ENCODE measurements around the gene PLAAT1. TPM values are rescaled to one million over a fixed set of nuclear protein-coding genes. Genes with fewer than 3 reads are reported as not detected.

PLAAT1 gene
- total RNA-seq, 2 experiments from 2014 or later: not detected

DNA sequence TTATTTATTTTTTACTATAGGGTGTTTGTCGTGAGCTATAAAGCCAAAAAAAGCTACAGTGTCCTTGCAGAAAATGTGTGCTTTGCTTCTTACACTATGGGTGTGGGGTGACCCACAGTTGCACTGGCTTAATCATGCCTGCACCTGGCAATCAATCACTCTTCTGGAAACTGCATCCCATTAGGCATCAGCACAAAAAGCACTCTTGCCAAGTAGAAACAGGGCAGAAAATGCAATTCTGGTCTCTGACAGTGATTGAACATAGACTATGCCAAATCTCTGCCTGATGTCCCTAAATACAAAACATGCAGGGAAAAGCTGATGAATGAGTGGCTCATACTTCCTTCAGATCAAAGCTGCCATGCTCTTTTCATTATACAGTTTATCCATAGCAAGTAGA lies 30.4 kb upstream of the PLAAT1 start:
- ChIA-PET POLR2A (no interaction called here), CTCF (no interaction called here)
- DNase-seq: no peak
- H3K9me3 Mint-ChIP-seq: no peaks in the 10 kb centered on the region
- TF ChIP-seq, protein P1, sequence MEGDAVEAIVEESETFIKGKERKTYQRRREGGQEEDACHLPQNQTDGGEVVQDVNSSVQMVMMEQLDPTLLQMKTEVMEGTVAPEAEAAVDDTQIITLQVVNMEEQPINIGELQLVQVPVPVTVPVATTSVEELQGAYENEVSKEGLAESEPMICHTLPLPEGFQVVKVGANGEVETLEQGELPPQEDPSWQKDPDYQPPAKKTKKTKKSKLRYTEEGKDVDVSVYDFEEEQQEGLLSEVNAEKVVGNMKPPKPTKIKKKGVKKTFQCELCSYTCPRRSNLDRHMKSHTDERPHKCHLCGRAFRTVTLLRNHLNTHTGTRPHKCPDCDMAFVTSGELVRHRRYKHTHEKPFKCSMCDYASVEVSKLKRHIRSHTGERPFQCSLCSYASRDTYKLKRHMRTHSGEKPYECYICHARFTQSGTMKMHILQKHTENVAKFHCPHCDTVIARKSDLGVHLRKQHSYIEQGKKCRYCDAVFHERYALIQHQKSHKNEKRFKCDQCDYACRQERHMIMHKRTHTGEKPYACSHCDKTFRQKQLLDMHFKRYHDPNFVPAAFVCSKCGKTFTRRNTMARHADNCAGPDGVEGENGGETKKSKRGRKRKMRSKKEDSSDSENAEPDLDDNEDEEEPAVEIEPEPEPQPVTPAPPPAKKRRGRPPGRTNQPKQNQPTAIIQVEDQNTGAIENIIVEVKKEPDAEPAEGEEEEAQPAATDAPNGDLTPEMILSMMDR (IDR thresholded peaks at IDR 0.05): no peak
- H3K4me3 Mint-ChIP-seq: no peak overlapping the region
- H3K27ac Mint-ChIP-seq: no peak overlapping the region
- intact Hi-C loops (cut with micrococcal nuclease): no loop called here
- H3K4me1 Mint-ChIP-seq (ENCODE audit: low read depth): no peaks in the 10 kb centered on the region
- H3K36me3 Mint-ChIP-seq (ENCODE audit: low read depth): no peaks in the 10 kb centered on the region
- peaks cover 2% of the 10 kb centered on the region for H3K27me3 Mint-ChIP-seq
- ATAC-seq: no peak

DNA sequence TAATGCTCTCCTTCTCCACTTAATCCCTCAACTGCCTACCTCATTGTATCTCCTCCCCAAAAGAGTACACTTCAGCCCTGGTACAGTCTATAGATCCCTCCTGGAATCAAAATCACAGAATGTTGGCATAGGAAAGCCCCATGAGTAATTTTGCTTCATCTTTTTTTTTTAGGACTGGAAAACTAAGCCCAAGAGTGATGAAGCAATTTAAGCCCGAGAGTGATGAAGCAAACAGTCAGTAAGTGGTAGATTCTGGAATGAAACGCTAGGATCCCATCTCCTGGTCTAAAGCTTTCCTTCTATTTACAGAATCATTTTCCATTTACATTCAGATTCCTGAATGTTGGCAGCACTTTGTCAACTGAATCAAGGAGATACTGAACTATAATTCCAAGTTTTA lies 29.8 kb upstream of the PLAAT1 start:
- CTCF ChIA-PET: no interaction called here
- ATAC-seq (no peak), DNase-seq (no peak)
- TF ChIP-seq, protein P1 (IDR thresholded peaks at IDR 0.05): no peak
- H3K27me3 Mint-ChIP-seq: peaks cover 2% of the 10 kb centered on the region
- POLR2A ChIA-PET: no interaction called here
- no peaks in the 10 kb centered on the region for H3K4me1 Mint-ChIP-seq (ENCODE audit: low read depth)
- H3K9me3 Mint-ChIP-seq: no peaks in the 10 kb centered on the region
- H3K36me3 Mint-ChIP-seq (ENCODE audit: low read depth): no peaks in the 10 kb centered on the region
- intact Hi-C loops (cut with micrococcal nuclease): no loop called here
- H3K27ac Mint-ChIP-seq: no peak overlapping the region
- no peak overlapping the region for H3K4me3 Mint-ChIP-seq

DNA sequence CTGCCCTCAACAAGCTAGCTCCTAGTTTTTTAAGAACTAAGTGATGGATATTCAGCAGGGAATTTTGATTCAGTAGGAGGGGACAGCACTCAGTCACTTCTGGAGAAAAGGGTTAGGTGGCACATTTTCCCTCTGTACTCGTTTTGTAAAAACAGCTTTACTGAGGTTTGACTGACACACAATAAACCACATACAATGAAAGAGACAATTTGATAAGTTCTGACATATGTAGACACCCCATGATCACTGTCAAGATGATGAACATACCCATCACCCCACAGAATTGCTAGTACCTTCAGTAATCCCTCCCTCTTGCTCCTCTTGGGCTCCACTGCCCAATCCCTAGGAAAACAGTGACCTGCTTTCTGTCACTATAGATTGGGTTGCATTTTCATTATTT lies 29.0 kb upstream of the PLAAT1 start:
- intact Hi-C loops (cut with micrococcal nuclease): no loop called here
- ChIA-PET CTCF (no interaction called here), POLR2A (no interaction called here)
- H3K36me3 Mint-ChIP-seq (ENCODE audit: low read depth): no peaks in the 10 kb centered on the region
- H3K4me1 Mint-ChIP-seq (ENCODE audit: low read depth): no peaks in the 10 kb centered on the region
- DNase-seq (no peak), ATAC-seq (no peak)
- no peak overlapping the region for H3K27ac Mint-ChIP-seq
- TF ChIP-seq, protein P1 (IDR thresholded peaks at IDR 0.05): no peak
- no peaks in the 10 kb centered on the region for H3K9me3 Mint-ChIP-seq
- no peak overlapping the region for H3K4me3 Mint-ChIP-seq
- peaks cover 2% of the 10 kb centered on the region for H3K27me3 Mint-ChIP-seq

DNA sequence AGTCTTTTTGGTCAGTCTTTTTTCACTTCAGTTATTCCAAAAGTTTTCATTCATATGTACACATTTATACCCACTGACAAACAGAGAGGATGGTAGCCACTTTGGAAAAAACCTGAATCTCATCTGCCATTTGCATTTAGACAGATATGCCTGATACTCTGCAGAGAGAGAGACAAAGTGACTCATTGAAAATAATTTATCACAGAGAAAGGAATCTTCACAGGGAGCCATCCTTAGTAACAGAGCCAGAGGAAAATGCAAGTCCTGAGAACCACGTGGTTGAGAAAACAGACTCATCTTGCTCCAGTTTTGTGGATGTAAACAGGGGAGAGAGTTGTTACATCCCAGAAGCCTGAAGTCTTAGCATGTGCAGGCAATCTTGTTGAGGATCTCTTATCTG lies 28.2 kb upstream of the PLAAT1 start:
- POLR2A ChIA-PET: no interaction called here
- intact Hi-C loops (cut with micrococcal nuclease): no loop called here
- no peaks in the 10 kb centered on the region for H3K4me1 Mint-ChIP-seq (ENCODE audit: low read depth)

DNA sequence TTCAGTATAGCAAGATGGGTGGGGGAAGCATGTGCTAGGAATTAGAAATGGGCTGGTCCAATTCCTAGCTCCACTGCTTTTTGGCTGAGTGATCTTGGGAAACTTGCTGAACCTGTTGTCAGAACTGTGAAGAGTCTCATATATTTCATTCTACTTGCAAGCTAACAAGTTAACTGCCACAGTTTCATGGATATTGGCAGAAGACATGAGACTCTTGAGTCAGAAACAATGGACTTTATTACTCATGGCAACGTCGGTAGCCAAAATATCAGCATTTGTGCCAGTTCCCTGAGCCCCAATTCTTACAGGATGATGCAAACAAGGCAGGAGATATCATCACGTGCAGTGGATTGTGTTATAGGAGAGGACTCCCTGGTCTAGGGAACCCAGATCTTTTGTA lies 26.6 kb upstream of the PLAAT1 start:
- ChIA-PET CTCF (no interaction called here), POLR2A (no interaction called here)
- H3K36me3 Mint-ChIP-seq (ENCODE audit: low read depth): no peaks in the 10 kb centered on the region
- intact Hi-C loops (cut with micrococcal nuclease): no loop called here
- ATAC-seq: no peak
- peaks cover 2% of the 10 kb centered on the region for H3K27me3 Mint-ChIP-seq
- no peak overlapping the region for H3K4me3 Mint-ChIP-seq
- H3K27ac Mint-ChIP-seq: no peak overlapping the region
- DNase-seq: no peak
- no peaks in the 10 kb centered on the region for H3K9me3 Mint-ChIP-seq
- H3K4me1 Mint-ChIP-seq (ENCODE audit: low read depth): no peaks in the 10 kb centered on the region
- TF ChIP-seq, protein P1 (IDR thresholded peaks at IDR 0.05): no peak

More for the DNA sequence above, 28.2 kb upstream of the PLAAT1 start:
- Mint-ChIP-seq H3K27ac (no peak overlapping the region), H3K27me3 (peaks cover 2% of the 10 kb centered on the region), H3K4me3 (no peak overlapping the region), H3K36me3 (ENCODE audit: low read depth) (no peaks in the 10 kb centered on the region), H3K9me3 (no peaks in the 10 kb centered on the region)
- TF ChIP-seq, protein P1 (IDR thresholded peaks at IDR 0.05): no peak
- ATAC-seq: no peak
- DNase-seq: no peak
- CTCF ChIA-PET: no interaction called here
